ENCODE measurements around the gene STAT5B.
"Not testable (repeated sequence)": the region's sequence is repeated elsewhere in the genome, so short reads cannot be mapped to it uniquely, and the experiment has no call there.

STAT5B gene

GRCh38 chr17:42305543-42306384 is 29.6 kb upstream of the STAT5B start:
- no peak for DNase-seq (ENCODE audit: low spot score)

- DNase-seq (ENCODE audit: low spot score): not testable (repeated sequence)
Measured at GRCh38 chr17:42305031-42305330, 28.8 kb upstream of the STAT5B start.

- no peak for DNase-seq (ENCODE audit: low spot score)
Measured at GRCh38 chr17:42304187-42305030, 28.2 kb upstream of the STAT5B start.

- DNase-seq (ENCODE audit: low spot score): no peak
Measured at GRCh38 chr17:42303694-42304093, 27.5 kb upstream of the STAT5B start.

- no peak for DNase-seq (ENCODE audit: low spot score)
Measured at GRCh38 chr17:42301022-42301421, 24.8 kb upstream of the STAT5B start.

- DNase-seq (ENCODE audit: low spot score): not testable (repeated sequence)
Measured at GRCh38 chr17:42299913-42300312, 23.7 kb upstream of the STAT5B start.

GRCh38 chr17:42299361-42299760 is 23.2 kb upstream of the STAT5B start:
- DNase-seq (ENCODE audit: low spot score): not testable (repeated sequence)

GRCh38 chr17:42297775-42298174 is 21.6 kb upstream of the STAT5B start:
- DNase-seq (ENCODE audit: low spot score): not testable (repeated sequence)

- DNase-seq (ENCODE audit: low spot score): no peak
Measured at GRCh38 chr17:42296012-42296411, 19.8 kb upstream of the STAT5B start.

- DNase-seq (ENCODE audit: low spot score): no peak
Measured at GRCh38 chr17:42294469-42295398, 18.5 kb upstream of the STAT5B start.

- DNase-seq (ENCODE audit: low spot score): no peak
Measured at GRCh38 chr17:42291129-42291528, 14.9 kb upstream of the STAT5B start.

- no peak for DNase-seq (ENCODE audit: low spot score)
Measured at GRCh38 chr17:42290577-42290976, 14.4 kb upstream of the STAT5B start.

- no peak for DNase-seq (ENCODE audit: low spot score)
Measured at GRCh38 chr17:42289611-42290181, 13.5 kb upstream of the STAT5B start.

- DNase-seq (ENCODE audit: low spot score): peak; percentile 49
Measured at GRCh38 chr17:42288803-42289610, 12.8 kb upstream of the STAT5B start.

- peak; percentile 75 for DNase-seq (ENCODE audit: low spot score)
Measured at GRCh38 chr17:42287977-42288802, 12.0 kb upstream of the STAT5B start, which contains the start of gene STAT5A. TSS of gene STAT5A (plus strand) at chr17:42288498. CDS start at chr17:42289412, 914 bp downstream.

- peak; percentile 50 for DNase-seq (ENCODE audit: low spot score)
Measured at GRCh38 chr17:42287305-42287976, 11.2 kb upstream of the STAT5B start.

- no peak for DNase-seq (ENCODE audit: low spot score)
Measured at GRCh38 chr17:42286411-42287221, 10.4 kb upstream of the STAT5B start.

- no peak for DNase-seq (ENCODE audit: low spot score)
Measured at GRCh38 chr17:42285346-42286050, 9.3 kb upstream of the STAT5B start.
